ENCODE data around the gene FCN2. TPM values are rescaled to one million over a fixed set of nuclear protein-coding genes. Genes with fewer than 3 reads are reported as not detected.

FCN2 gene
- total and polyA plus RNA-seq, 2 of the 4 experiments (the other 2 are of a cell fraction), result not detected

- no peak overlapping the region for H4K5ac ChIP-seq (ENCODE audit: low read depth, low read length)
- ChIA-PET POLR2A (ENCODE audit: unreplicated experiment) (no interaction called here), CTCF (no interaction called here)
- no peak overlapping the region for H3K14ac ChIP-seq (replicated peaks; ENCODE audit: low read depth, low read length)
- intact Hi-C loops (cut with micrococcal nuclease), result no loop called here
- no peak for TF ChIP-seq CEBPB (IDR thresholded peaks at IDR 0.05; ENCODE audit: low read depth, low read length)
- no peak for TF ChIP-seq FOS (IDR thresholded peaks at IDR 0.05; ENCODE audit: low read depth, low read length)
- TF ChIP-seq POLR2A (IDR thresholded peaks at IDR 0.05; ENCODE audit: low read depth, low read length), result no peak
- no peak for TF ChIP-seq NFE2L2 (IDR thresholded peaks at IDR 0.05; ENCODE audit: low read depth, low read length)
- no peak for TF ChIP-seq MXI1 (IDR thresholded peaks at IDR 0.05; ENCODE audit: borderline replicate concordance, low read depth, low read length)
- TF ChIP-seq BHLHE40 (IDR thresholded peaks at IDR 0.05; ENCODE audit: low read depth, low read length), result no peak
- no peak for TF ChIP-seq USF2 (IDR thresholded peaks at IDR 0.05; ENCODE audit: low read depth, low read length)
- no peak for TF ChIP-seq RCOR1 (IDR thresholded peaks at IDR 0.05; ENCODE audit: insufficient replicate concordance, low read length)
- no peak for TF ChIP-seq RAD21 (IDR thresholded peaks at IDR 0.05; ENCODE audit: low read length)
- no peak for TF ChIP-seq RFX5 (IDR thresholded peaks at IDR 0.05; ENCODE audit: low read depth, low read length)
- TF ChIP-seq ELK1 (IDR thresholded peaks at IDR 0.05; ENCODE audit: borderline replicate concordance, low read depth, low read length), result no peak
- no peak for TF ChIP-seq CTCF (conservative IDR thresholded peaks at IDR 0.05; ENCODE audit: low read depth, low read length)
- TF ChIP-seq CHD1 (IDR thresholded peaks at IDR 0.05; ENCODE audit: low read depth, low read length), result no peak
- TF ChIP-seq MAZ (IDR thresholded peaks at IDR 0.05; ENCODE audit: borderline replicate concordance, low read depth, low read length), result no peak
- no peak for TF ChIP-seq SMC3 (IDR thresholded peaks at IDR 0.05; ENCODE audit: low read depth, low read length)
- TF ChIP-seq MAFK (IDR thresholded peaks at IDR 0.05; ENCODE audit: low read depth, low read length), result no peak
- no peak overlapping the region for H2AFZ ChIP-seq (replicated peaks; ENCODE audit: low read length, poor library complexity)
- H3K4ac ChIP-seq (ENCODE audit: low read depth, low read length), result no peak overlapping the region
- H3K9me3 ChIP-seq (ENCODE audit: control insufficient read depth, insufficient read depth, low read length), result peaks cover 10% of the 10 kb centered on the region; the same call in 1 of the 2 replicates
- H2BK5ac ChIP-seq (ENCODE audit: low read depth, low read length, poor library complexity, severe bottlenecking), result no peak overlapping the region
- no peak overlapping the region for H3K4me3 ChIP-seq (ENCODE audit: insufficient read depth, low read depth, low read length)
- DNase-seq (no peak), ATAC-seq (ENCODE audit: low read depth) (no peak)
- H3K18ac ChIP-seq (ENCODE audit: low read depth, low read length), result no peak overlapping the region
- H3K27ac ChIP-seq (ENCODE audit: insufficient read depth, low read length), result no peak overlapping the region
- no peak overlapping the region for H4K91ac ChIP-seq (ENCODE audit: insufficient read depth, low read depth, low read length)
- H3K23ac ChIP-seq (ENCODE audit: low read depth, low read length), result no peak overlapping the region
- H2AK9ac ChIP-seq (replicated peaks; ENCODE audit: low read depth, low read length, poor library complexity), result no peak overlapping the region
- no peak overlapping the region for H3K56ac ChIP-seq (ENCODE audit: extremely low read depth, insufficient read depth, low read length)
- no peaks in the 10 kb centered on the region for H4K20me1 ChIP-seq (ENCODE audit: insufficient read depth, low read length)
- BruUV-seq (replicated peaks), result no TSS peak
- H3K27me3 ChIP-seq (ENCODE audit: control insufficient read depth, insufficient read depth, low read length), result peaks cover 19% of the 10 kb centered on the region
- no peaks in the 10 kb centered on the region for H3K9me1 ChIP-seq (ENCODE audit: insufficient read depth, low read length)
- H4K8ac ChIP-seq (ENCODE audit: low read depth in 2 of 2, low read length in 2 of 2), result no peak overlapping the region
- peak overlapping the region; percentile 25; the same call in 1 of the 2 replicates for H3K4me2 ChIP-seq (ENCODE audit: low read depth, low read length)
- H3K9ac ChIP-seq (ENCODE audit: low read depth, low read length), result no peak overlapping the region
- dilution Hi-C loops (cut with HindIII; ENCODE audit: low sequenced_read_pairs, unreplicated experiment), result no loop called here
- H2BK20ac ChIP-seq (ENCODE audit: low read depth, low read length), result no peak overlapping the region
- no CpG with 5 or more reads among the region's 2 CpGs for WGBS, 2 experiments (ENCODE audit: extremely low coverage in 2 of 2, insufficient read length in 1 of 2)
- no peaks in the 10 kb centered on the region for H3K79me1 ChIP-seq (ENCODE audit: low read depth in 1 of 2, low read length in 2 of 2)
- in situ Hi-C loops (cut with MboI; ENCODE audit: low sequenced_read_pairs), result no loop called here
- H2BK15ac ChIP-seq (ENCODE audit: low read depth, low read length), result no peak overlapping the region
- no peaks in the 10 kb centered on the region for H3K36me3 ChIP-seq (ENCODE audit: control insufficient read depth, insufficient read depth, low read length)
- peaks cover 10% of the 10 kb centered on the region for H3K4me1 ChIP-seq (ENCODE audit: control insufficient read depth, insufficient read depth, low read length)
- H2AK5ac ChIP-seq (ENCODE audit: low read depth, low read length), result no peak overlapping the region
- no peak overlapping the region for H2BK120ac ChIP-seq (ENCODE audit: low read depth, low read length)
Measured at GRCh38 chr9:134895567-134895907, 14.9 kb downstream of the FCN2 start.

Measured in IMR-90 (cell line).